Activated CD8-positive, alpha-beta T cell treated with anti-CD3 and anti-CD28 coated beads for 36 hours (primary cell): Measurements from ENCODE around the gene NISCH. TPM values are rescaled to one million over a fixed set of nuclear protein-coding genes. Genes with fewer than 3 reads are reported as not detected.

ENCODE experiments used
- ATAC-seq: fragments of 200-7000 bp; cut with Tn5 transposase; one replicate; pipeline ENCODE4 v1.10.0; 2021; ENCODE audit warnings: mild to moderate bottlenecking, moderate library complexity
- CTCF ChIA-PET: fragments of 350-600 bp; sonication (Branson Sonifier 250); formaldehyde crosslinking; loops from one replicate; lab custom pipeline; 2021; ENCODE audit warnings: antibody characterized with exemption; lab: Charles Lee
- POLR2A ChIA-PET: fragments of 350-600 bp; sonication (Branson Sonifier 250); formaldehyde crosslinking; loops from one replicate; lab custom pipeline; 2021; ENCODE audit warnings: antibody characterized with exemption; lab: Charles Lee
- DNase-seq: peaks from one replicate; pipeline ENCODE4 v3.0.0-alpha.2; 2020
- H3K27ac Mint-ChIP-seq: one replicate; pipeline ENCODE4 v1.8.0; 2021; ENCODE audit warnings: mild to moderate bottlenecking, mixed read lengths
- H3K27me3 Mint-ChIP-seq: one replicate; pipeline ENCODE4 v1.8.0; 2021; ENCODE audit warnings: mixed read lengths
- H3K36me3 Mint-ChIP-seq: one replicate; pipeline ENCODE4 v1.8.0; 2021; ENCODE audit warnings: low read depth, mixed read lengths
- H3K4me1 Mint-ChIP-seq: one replicate; pipeline ENCODE4 v1.8.0; 2021; ENCODE audit warnings: low read depth, mixed read lengths
- H3K4me3 Mint-ChIP-seq: one replicate; pipeline ENCODE4 v1.8.0; 2021; ENCODE audit warnings: mild to moderate bottlenecking, moderate library complexity, mixed read lengths
- H3K9me3 Mint-ChIP-seq: one replicate; pipeline ENCODE4 v1.8.0; 2021; ENCODE audit warnings: mixed read lengths
- CTCF ChIP-seq: fragments of 200-600 bp; IDR thresholded peaks from one replicate; pipeline ENCODE4 v1.8.0; 2022; ENCODE audit warnings: antibody characterized with exemption, mild to moderate bottlenecking
- intact Hi-C: fragments of 100-400 bp; cut with micrococcal nuclease; formaldehyde crosslinking; loops from one replicate; pipeline ENCODE4 v1.10.0; 2022
- total RNA-seq, 2 experiments: library from RNA; stranded (reverse); gene quantifications; one replicate each; pipeline ENCODE4 v1.2.3, GENCODE V29; 2021

The NISCH gene
- total RNA-seq, 2 experiments from 2014 or later = 57.1 to 57.4 TPM

GRCh38 chr3:52451237-52452083 is 3.9 kb upstream of the NISCH start:
- Mint-ChIP-seq H3K4me3 (no peak overlapping the region), H3K9me3 (no peaks in the 10 kb centered on the region), H3K27me3 (no peaks in the 10 kb centered on the region), H3K4me1 (peaks cover 23% of the 10 kb centered on the region), H3K27ac (no peak overlapping the region), H3K36me3 (peaks cover 1% of the 10 kb centered on the region)
- ChIA-PET CTCF (interaction anchor here (0.6 to 3.9 kb wide), 5 partner anchors 21 to 200 kb away, joined by 3 to 24 read pairs (median 5); no protein-coding TSS in a partner anchor), POLR2A (interaction anchor here (1.2 kb wide), 2 partner anchors 21 to 134 kb away, joined by 3 read pairs; no protein-coding TSS in a partner anchor)
- no peak for DNase-seq
- no peak for TF ChIP-seq CTCF
- ATAC-seq = no peak
- intact Hi-C loops = no loop called here

GRCh38 chr3:52452126-52452525 is 3.3 kb upstream of the NISCH start:
- H3K27ac Mint-ChIP-seq = no peak overlapping the region

GRCh38 chr3:52452570-52453221 is 2.7 kb upstream of the NISCH start:
- POLR2A ChIA-PET = no interaction called here
- no peak for TF ChIP-seq CTCF
- ATAC-seq (no peak), DNase-seq (no peak)
- Mint-ChIP-seq H3K27me3 (no peaks in the 10 kb centered on the region), H3K4me1 (peaks cover 33% of the 10 kb centered on the region), H3K27ac (no peak overlapping the region), H3K4me3 (no peak overlapping the region), H3K9me3 (no peaks in the 10 kb centered on the region), H3K36me3 (peaks cover 9% of the 10 kb centered on the region)
- intact Hi-C loops = no loop called here
- CTCF ChIA-PET = interaction anchor here (2.0 to 3.9 kb wide), 3 partner anchors 25 to 40 kb away, joined by 5 to 24 read pairs (median 22); no protein-coding TSS in a partner anchor

More at GRCh38 chr3:52452126-52452525, 3.3 kb upstream of the NISCH start:
- ATAC-seq (no peak), DNase-seq (no peak)
- H3K4me1 Mint-ChIP-seq = peaks cover 29% of the 10 kb centered on the region
- POLR2A ChIA-PET = interaction anchor here (1.2 kb wide), 1 partner anchor 20 kb away, joined by 3 read pairs; no protein-coding TSS in a partner anchor
- peaks cover 3% of the 10 kb centered on the region for H3K36me3 Mint-ChIP-seq
- CTCF ChIA-PET = interaction anchor here (0.6 to 3.9 kb wide), 5 partner anchors 21 to 199 kb away, joined by 3 to 24 read pairs (median 5); no protein-coding TSS in a partner anchor
- no peaks in the 10 kb centered on the region for H3K9me3 Mint-ChIP-seq
- H3K27me3 Mint-ChIP-seq = no peaks in the 10 kb centered on the region
- TF ChIP-seq CTCF = no peak
- intact Hi-C loops = no loop called here
- H3K4me3 Mint-ChIP-seq = no peak overlapping the region

GRCh38 chr3:52453496-52454249 is 1.7 kb upstream of the NISCH start, which contains the start of gene TNNC1:
Gene TNNC1, minus strand, starts transcription at chr3:52454041. Its CDS starts 26 bp downstream, at chr3:52454015.
- Mint-ChIP-seq H3K4me3 (peak within 1 kb of the TSS; percentile 83), H3K27ac (peak within 1 kb of the TSS; percentile 90), H3K4me1 (peaks cover 36% of the 10 kb centered on the region), H3K36me3 (peaks cover 17% of the 10 kb centered on the region), H3K27me3 (no peaks in the 10 kb centered on the region), H3K9me3 (no peaks in the 10 kb centered on the region)
- DNase-seq (peak; percentile 29), ATAC-seq (no peak)
- intact Hi-C loops = no loop called here
- POLR2A ChIA-PET = interaction anchor here (0.8 to 1.6 kb wide), 5 partner anchors 8 to 462 kb away, joined by 3 to 6 read pairs (median 3); partner anchors contain the start of gene SEMA3G
- TF ChIP-seq CTCF = no peak
- CTCF ChIA-PET = interaction anchor here (1.2 to 7.1 kb wide), 6 partner anchors 7 to 42 kb away, joined by 3 to 66 read pairs (median 13); partner anchors contain the start of gene SEMA3G
